ENCODE data around the gene MYO16.
"Not testable (repeated sequence)": the region's sequence is repeated elsewhere in the genome, so short reads cannot be mapped to it uniquely, and the experiment has no call there.

MYO16 gene

DNA sequence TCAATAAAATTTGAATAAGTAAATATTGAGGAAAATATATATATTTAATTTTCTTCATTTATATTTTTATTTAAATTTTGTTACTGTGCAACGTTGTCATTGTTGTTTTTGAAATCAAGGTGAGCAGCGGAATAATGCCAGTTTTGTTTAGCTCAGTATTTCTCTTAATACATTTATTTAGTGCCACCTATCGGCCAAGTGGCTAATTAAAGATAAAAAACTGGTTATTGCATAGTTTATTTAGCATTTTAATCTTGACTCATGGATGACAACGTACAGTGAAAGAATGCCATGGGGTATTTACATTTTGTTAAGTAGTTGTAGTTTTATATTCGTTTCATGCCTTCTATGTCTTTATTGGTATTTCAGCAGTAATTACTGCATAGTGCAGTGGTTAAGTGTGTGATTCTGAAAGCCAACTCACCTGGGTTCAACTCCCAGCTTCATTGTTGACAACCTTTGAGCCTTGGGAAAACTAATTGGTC is 265.9 kb downstream of the MYO16 start:
- TF ChIP-seq, protein P1, sequence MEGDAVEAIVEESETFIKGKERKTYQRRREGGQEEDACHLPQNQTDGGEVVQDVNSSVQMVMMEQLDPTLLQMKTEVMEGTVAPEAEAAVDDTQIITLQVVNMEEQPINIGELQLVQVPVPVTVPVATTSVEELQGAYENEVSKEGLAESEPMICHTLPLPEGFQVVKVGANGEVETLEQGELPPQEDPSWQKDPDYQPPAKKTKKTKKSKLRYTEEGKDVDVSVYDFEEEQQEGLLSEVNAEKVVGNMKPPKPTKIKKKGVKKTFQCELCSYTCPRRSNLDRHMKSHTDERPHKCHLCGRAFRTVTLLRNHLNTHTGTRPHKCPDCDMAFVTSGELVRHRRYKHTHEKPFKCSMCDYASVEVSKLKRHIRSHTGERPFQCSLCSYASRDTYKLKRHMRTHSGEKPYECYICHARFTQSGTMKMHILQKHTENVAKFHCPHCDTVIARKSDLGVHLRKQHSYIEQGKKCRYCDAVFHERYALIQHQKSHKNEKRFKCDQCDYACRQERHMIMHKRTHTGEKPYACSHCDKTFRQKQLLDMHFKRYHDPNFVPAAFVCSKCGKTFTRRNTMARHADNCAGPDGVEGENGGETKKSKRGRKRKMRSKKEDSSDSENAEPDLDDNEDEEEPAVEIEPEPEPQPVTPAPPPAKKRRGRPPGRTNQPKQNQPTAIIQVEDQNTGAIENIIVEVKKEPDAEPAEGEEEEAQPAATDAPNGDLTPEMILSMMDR (IDR thresholded peaks at IDR 0.05; ENCODE audit: low read depth, low read length): peak; percentile 37; the same call in 1 of the 2 replicates
- H3K4me3 ChIP-seq (ENCODE audit: low read depth, low read length): no peak overlapping the region
- H3K36me3 ChIP-seq: no peaks in the 10 kb centered on the region
- no peak for DNase-seq
- H3K9me3 ChIP-seq: no peaks in the 10 kb centered on the region; the same call in 1 of the 2 replicates
- no peaks in the 10 kb centered on the region for H3K4me1 ChIP-seq
- H3K27me3 ChIP-seq: peaks cover 14% of the 10 kb centered on the region; the same call in 1 of the 2 replicates

DNA sequence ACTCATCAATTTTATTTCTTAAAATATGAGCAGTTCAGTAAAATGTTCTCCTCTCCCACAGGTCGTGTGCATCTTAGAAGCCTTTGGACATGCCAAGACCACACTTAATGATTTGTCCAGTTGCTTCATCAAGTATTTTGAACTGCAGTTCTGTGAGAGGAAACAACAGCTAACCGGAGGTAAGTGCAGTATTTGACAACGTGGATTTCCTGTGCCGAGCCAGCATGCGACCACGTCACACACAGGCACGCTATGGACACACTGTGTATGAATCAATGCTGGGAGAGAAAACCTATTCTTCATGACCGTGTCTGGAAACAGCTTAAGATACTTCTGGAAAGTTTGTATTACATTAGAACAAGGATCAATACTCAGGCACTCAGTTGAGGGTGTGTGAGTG is 268.5 kb downstream of the MYO16 start:
- Histone ChIP-seq H3K36me3 (no peaks in the 10 kb centered on the region), H3K4me1 (no peaks in the 10 kb centered on the region), H3K4me3 (ENCODE audit: low read depth, low read length) (no peak overlapping the region), H3K9me3 (no peaks in the 10 kb centered on the region; the same call in 1 of the 2 replicates), H3K27me3 (peaks cover 31% of the 10 kb centered on the region)
- no peak for DNase-seq
- TF ChIP-seq, protein P1 (IDR thresholded peaks at IDR 0.05; ENCODE audit: low read depth, low read length): no peak

DNA sequence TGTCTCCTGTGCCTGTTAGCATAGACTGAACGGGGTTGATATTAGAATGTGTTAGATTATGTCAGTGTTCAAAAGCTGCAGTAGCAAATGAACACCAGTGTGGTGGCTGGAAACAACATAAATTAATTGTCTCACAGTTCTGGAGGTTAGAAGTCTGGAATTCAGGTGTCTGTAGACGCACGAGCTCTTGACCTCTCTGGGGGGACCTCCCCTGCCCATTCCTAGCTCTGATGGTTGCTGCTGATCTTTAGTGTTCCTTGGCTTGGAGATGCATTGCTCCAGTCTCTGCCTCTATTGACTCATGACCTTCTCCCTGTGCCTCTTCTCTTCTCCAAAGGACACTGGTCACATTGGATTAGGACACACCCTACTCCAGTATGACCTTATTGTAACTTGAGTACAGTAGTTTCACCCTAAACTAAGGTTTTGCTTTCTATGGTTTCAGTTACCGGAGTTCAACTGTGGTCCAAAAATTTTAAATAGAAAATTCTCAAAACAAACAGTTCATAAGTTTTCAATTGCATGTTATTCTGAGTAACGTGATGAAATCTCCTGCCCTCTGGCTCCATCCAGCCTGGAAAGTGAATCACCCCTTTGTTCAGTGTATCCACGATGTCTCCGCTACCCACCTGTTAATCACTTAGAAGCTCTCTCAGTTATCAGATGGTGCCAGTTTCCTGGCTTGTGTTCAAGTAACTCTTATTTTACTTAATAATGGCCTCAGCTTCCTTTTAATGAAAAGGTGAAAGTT is 273.2 kb downstream of the MYO16 start:
- Histone ChIP-seq H3K36me3 (no peaks in the 10 kb centered on the region), H3K4me1 (no peaks in the 10 kb centered on the region), H3K9me3 (no peaks in the 10 kb centered on the region; the same call in 1 of the 2 replicates), H3K27me3 (peaks cover 28% of the 10 kb centered on the region), H3K4me3 (ENCODE audit: low read depth, low read length) (no peak overlapping the region)
- TF ChIP-seq, protein P1 (IDR thresholded peaks at IDR 0.05; ENCODE audit: low read depth, low read length): no peak
- DNase-seq: no peak

DNA sequence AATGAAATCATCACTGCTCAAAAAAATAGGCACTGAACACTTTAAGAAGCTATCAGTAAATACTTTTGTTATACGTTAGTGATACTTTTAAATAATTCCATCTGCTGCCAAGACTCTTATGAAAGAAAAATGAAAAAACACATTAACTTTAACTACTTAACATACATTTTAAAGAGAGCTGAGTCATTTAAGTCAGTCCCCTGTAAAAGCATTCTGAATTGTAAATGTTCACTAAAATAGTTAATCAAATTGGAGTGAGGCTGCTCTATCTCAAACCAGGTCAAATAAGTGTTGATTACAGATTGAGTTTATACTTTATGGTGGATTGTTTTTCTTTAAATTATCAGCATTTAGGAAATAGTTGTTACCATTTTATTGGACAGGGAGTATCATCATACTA is 274.2 kb downstream of the MYO16 start:
- Histone ChIP-seq H3K4me3 (ENCODE audit: low read depth, low read length) (no peak overlapping the region), H3K9me3 (no peaks in the 10 kb centered on the region; the same call in 1 of the 2 replicates), H3K4me1 (no peaks in the 10 kb centered on the region), H3K27me3 (peaks cover 28% of the 10 kb centered on the region), H3K36me3 (no peaks in the 10 kb centered on the region)
- TF ChIP-seq, protein P1 (IDR thresholded peaks at IDR 0.05; ENCODE audit: low read depth, low read length): no peak
- DNase-seq: no peak

DNA sequence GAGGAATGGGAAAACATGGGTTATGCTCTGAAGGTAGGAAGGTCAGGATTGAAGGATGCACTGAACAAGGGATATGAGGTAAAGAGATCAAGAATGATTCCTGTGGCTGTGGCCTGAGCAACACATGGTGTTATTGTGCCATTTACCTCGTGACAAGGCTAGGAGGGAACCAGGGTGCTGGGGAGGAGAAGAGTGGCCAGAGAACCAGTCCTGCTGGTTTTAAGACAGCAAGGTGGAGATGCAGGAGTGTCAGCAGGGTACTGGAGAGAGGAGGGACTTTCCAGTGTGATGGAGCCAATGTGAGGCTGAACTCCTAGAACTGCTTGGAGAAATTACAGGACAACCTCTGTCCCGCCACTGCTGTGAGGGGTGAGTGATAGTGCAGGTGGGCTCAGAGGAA is 282.4 kb downstream of the MYO16 start:
- H3K9me3 ChIP-seq: no peaks in the 10 kb centered on the region
- H3K4me1 ChIP-seq: no peaks in the 10 kb centered on the region
- no peak for DNase-seq
- H3K36me3 ChIP-seq: no peaks in the 10 kb centered on the region
- TF ChIP-seq, protein P1 (IDR thresholded peaks at IDR 0.05; ENCODE audit: low read depth, low read length): no peak
- peaks cover 14% of the 10 kb centered on the region for H3K27me3 ChIP-seq
- H3K4me3 ChIP-seq (ENCODE audit: low read depth, low read length): no peak overlapping the region

DNA sequence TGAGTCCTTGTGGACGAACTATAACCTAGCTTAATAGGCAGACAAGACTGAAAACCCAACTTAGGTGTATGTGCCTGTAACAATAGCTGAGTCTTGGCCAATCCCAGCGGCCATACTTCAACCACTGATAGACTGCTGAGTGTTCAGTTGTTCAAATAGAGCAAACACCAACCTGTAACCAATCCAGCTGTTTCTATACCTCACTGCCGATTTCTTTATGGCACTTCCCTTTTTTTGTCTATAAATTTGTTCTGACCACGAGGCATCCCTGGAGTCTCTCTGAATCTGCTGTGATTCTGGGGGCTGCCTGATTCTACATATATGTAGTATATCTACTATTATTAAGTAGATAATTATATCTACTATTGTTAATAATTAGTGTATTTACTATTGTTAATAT is 284.3 kb downstream of the MYO16 start:
- H3K9me3 ChIP-seq; H3K36me3 ChIP-seq; DNase-seq; H3K4me3 ChIP-seq (ENCODE audit: low read depth, low read length); H3K4me1 ChIP-seq: not testable (repeated sequence)
- H3K27me3 ChIP-seq: peaks cover 14% of the 10 kb centered on the region

All from BE2C (cell line).